HEK293 (cell line): ENCODE results near the gene MAPRE2.

Experiments
- CTCF ChIP-seq: fragments of 450-650 bp; formaldehyde crosslinking; IDR thresholded peaks from 2 replicates; pipeline ENCODE4 v1.5.1; 2016; ENCODE audit warnings: missing biosample characterization, missing genetic modification characterization
- SP7 ChIP-seq: fragments of 450-650 bp; formaldehyde crosslinking; IDR thresholded peaks from 2 replicates; pipeline ENCODE4 v1.5.1; 2016; ENCODE audit warnings: missing biosample characterization, missing genetic modification characterization
- ZBTB7A ChIP-seq: fragments of 450-650 bp; formaldehyde crosslinking; IDR thresholded peaks from 2 replicates; pipeline ENCODE4 v1.5.1; 2016; ENCODE audit warnings: low read depth, missing biosample characterization, missing genetic modification characterization
- ZNF24 ChIP-seq: fragments of 450-650 bp; formaldehyde crosslinking; IDR thresholded peaks from 2 replicates; pipeline ENCODE4 v1.5.1; 2016; ENCODE audit warnings: missing biosample characterization, missing genetic modification characterization
- ZNF510 ChIP-seq: fragments of 450-650 bp; formaldehyde crosslinking; IDR thresholded peaks from 2 replicates; pipeline ENCODE4 v1.5.1; 2018; ENCODE audit warnings: mild to moderate bottlenecking, missing genetic modification characterization, missing biosample characterization; ENCODE audit not compliant: insufficient replicate concordance
- ZNF621 ChIP-seq: fragments of 450-650 bp; formaldehyde crosslinking; IDR thresholded peaks from 2 replicates; pipeline ENCODE4 v1.5.1; 2017; ENCODE audit warnings: missing biosample characterization, missing genetic modification characterization
- ZNF660 ChIP-seq: fragments of 450-650 bp; IDR thresholded peaks from 2 replicates; pipeline ENCODE4 v1.5.1; 2018; ENCODE audit warnings: missing biosample characterization, mild to moderate bottlenecking, missing genetic modification characterization
- ZNF768 ChIP-seq: fragments of 450-650 bp; formaldehyde crosslinking; IDR thresholded peaks from 2 replicates; pipeline ENCODE4 v1.5.1; 2018; ENCODE audit warnings: missing biosample characterization, mild to moderate bottlenecking, missing genetic modification characterization
- ZSCAN16 ChIP-seq: fragments of 450-650 bp; formaldehyde crosslinking; IDR thresholded peaks from 2 replicates; pipeline ENCODE4 v1.5.1; 2016; ENCODE audit warnings: missing biosample characterization, missing genetic modification characterization
- ZSCAN23 ChIP-seq: fragments of 450-650 bp; formaldehyde crosslinking; IDR thresholded peaks from 2 replicates; pipeline ENCODE4 v1.5.1; 2016; ENCODE audit warnings: missing biosample characterization, missing genetic modification characterization
- TF ChIP-seq, protein P1 (sequence below): fragments of 450-650 bp; formaldehyde crosslinking; IDR thresholded peaks from 2 replicates; pipeline ENCODE4 v1.5.1; 2016; ENCODE audit warnings: missing biosample characterization, missing genetic modification characterization
- TF ChIP-seq, protein P2 (sequence below): fragments of 450-650 bp; formaldehyde crosslinking; IDR thresholded peaks from 2 replicates; pipeline ENCODE4 v1.5.1; 2017; ENCODE audit warnings: missing biosample characterization, missing genetic modification characterization

DNA sequence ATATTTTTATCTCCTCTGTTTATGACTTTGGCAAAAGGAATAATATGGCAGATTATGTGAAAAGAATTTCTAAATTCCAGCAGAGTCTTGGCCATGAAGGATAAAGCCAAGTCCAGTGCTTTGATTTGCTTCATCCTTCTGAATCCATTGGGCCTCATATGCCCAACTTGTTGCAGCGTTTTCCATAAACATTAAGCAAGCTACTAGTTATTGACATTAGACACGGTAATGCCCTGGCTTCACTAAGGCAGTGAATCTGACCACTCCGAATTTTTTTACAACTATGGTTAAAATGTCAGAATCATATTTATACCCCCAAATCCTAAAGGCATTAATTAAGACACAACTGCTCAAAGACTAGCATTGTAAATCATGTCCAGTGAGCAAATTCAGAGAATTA, 79.8 kb downstream of the MAPRE2 start:
- TF ChIP-seq SP7 (tag by site-specific recombination), result no peak
- no peak for TF ChIP-seq ZNF24
- TF ChIP-seq ZSCAN23 (tag by site-specific recombination), result no peak
- no peak for TF ChIP-seq ZBTB7A (tag by site-specific recombination)
- TF ChIP-seq ZSCAN16 (tag by site-specific recombination), result no peak
- TF ChIP-seq, protein P1, sequence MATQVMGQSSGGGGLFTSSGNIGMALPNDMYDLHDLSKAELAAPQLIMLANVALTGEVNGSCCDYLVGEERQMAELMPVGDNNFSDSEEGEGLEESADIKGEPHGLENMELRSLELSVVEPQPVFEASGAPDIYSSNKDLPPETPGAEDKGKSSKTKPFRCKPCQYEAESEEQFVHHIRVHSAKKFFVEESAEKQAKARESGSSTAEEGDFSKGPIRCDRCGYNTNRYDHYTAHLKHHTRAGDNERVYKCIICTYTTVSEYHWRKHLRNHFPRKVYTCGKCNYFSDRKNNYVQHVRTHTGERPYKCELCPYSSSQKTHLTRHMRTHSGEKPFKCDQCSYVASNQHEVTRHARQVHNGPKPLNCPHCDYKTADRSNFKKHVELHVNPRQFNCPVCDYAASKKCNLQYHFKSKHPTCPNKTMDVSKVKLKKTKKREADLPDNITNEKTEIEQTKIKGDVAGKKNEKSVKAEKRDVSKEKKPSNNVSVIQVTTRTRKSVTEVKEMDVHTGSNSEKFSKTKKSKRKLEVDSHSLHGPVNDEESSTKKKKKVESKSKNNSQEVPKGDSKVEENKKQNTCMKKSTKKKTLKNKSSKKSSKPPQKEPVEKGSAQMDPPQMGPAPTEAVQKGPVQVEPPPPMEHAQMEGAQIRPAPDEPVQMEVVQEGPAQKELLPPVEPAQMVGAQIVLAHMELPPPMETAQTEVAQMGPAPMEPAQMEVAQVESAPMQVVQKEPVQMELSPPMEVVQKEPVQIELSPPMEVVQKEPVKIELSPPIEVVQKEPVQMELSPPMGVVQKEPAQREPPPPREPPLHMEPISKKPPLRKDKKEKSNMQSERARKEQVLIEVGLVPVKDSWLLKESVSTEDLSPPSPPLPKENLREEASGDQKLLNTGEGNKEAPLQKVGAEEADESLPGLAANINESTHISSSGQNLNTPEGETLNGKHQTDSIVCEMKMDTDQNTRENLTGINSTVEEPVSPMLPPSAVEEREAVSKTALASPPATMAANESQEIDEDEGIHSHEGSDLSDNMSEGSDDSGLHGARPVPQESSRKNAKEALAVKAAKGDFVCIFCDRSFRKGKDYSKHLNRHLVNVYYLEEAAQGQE (tag by site-specific recombination), result no peak
- no peak for TF ChIP-seq CTCF
- TF ChIP-seq, protein P2, sequence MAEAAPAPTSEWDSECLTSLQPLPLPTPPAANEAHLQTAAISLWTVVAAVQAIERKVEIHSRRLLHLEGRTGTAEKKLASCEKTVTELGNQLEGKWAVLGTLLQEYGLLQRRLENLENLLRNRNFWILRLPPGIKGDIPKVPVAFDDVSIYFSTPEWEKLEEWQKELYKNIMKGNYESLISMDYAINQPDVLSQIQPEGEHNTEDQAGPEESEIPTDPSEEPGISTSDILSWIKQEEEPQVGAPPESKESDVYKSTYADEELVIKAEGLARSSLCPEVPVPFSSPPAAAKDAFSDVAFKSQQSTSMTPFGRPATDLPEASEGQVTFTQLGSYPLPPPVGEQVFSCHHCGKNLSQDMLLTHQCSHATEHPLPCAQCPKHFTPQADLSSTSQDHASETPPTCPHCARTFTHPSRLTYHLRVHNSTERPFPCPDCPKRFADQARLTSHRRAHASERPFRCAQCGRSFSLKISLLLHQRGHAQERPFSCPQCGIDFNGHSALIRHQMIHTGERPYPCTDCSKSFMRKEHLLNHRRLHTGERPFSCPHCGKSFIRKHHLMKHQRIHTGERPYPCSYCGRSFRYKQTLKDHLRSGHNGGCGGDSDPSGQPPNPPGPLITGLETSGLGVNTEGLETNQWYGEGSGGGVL (tag by site-specific recombination), result no peak
- no peak for TF ChIP-seq ZNF621 (tag by site-specific recombination)
- TF ChIP-seq ZNF768 (tag by site-specific recombination), result no peak
- TF ChIP-seq ZNF660 (tag by site-specific recombination), result no peak
- no peak for TF ChIP-seq ZNF510
